ENCODE data around the gene AVEN. TPM values are rescaled to one million over a fixed set of nuclear protein-coding genes. Genes with fewer than 3 reads are reported as not detected.

AVEN gene
- total and polyA plus RNA-seq, 2 of the 4 experiments (the other 2 are of a cell fraction): 9.1 to 17.6 TPM

- no peak overlapping the region for H3K18ac ChIP-seq (ENCODE audit: low read depth, low read length)
- peaks cover 20% of the 10 kb centered on the region in 2 experiments for H3K79me1 ChIP-seq (ENCODE audit: low read depth in 1 of 2, low read length in 2 of 2)
- H2BK15ac ChIP-seq (ENCODE audit: low read depth, low read length): no peak overlapping the region
- no peaks in the 10 kb centered on the region; the same call in 1 of the 2 replicates for H3K9me3 ChIP-seq (ENCODE audit: control insufficient read depth, insufficient read depth, low read length)
- TF ChIP-seq RFX5 (IDR thresholded peaks at IDR 0.05; ENCODE audit: low read depth, low read length) (no peak), MAFK (IDR thresholded peaks at IDR 0.05; ENCODE audit: low read depth, low read length) (no peak), CTCF (conservative IDR thresholded peaks at IDR 0.05; ENCODE audit: low read depth, low read length) (no peak), RCOR1 (IDR thresholded peaks at IDR 0.05; ENCODE audit: insufficient replicate concordance, low read length) (no peak), RAD21 (IDR thresholded peaks at IDR 0.05; ENCODE audit: low read length) (no peak), CEBPB (IDR thresholded peaks at IDR 0.05; ENCODE audit: low read depth, low read length) (no peak), CHD1 (IDR thresholded peaks at IDR 0.05; ENCODE audit: low read depth, low read length) (no peak), USF2 (IDR thresholded peaks at IDR 0.05; ENCODE audit: low read depth, low read length) (no peak), ELK1 (IDR thresholded peaks at IDR 0.05; ENCODE audit: borderline replicate concordance, low read depth, low read length) (no peak), NFE2L2 (IDR thresholded peaks at IDR 0.05; ENCODE audit: low read depth, low read length) (no peak)
- dilution Hi-C loops (cut with HindIII; ENCODE audit: low sequenced_read_pairs, unreplicated experiment): no loop called here
- ChIA-PET POLR2A (ENCODE audit: unreplicated experiment) (no interaction called here), CTCF (interaction anchor here (0.7 kb wide), 1 partner anchor 91 kb away, joined by 3 read pairs; no protein-coding TSS in a partner anchor)
- no CpG with 5 or more reads among the region's 2 CpGs for WGBS, 2 experiments (ENCODE audit: extremely low coverage in 2 of 2, insufficient read length in 1 of 2)
- DNase-seq (peak; percentile 20), ATAC-seq (ENCODE audit: low read depth) (peak; percentile 35; the same call in 1 of the 2 replicates)
- H3K23ac ChIP-seq (ENCODE audit: low read depth, low read length): no peak overlapping the region
- H2BK120ac ChIP-seq (ENCODE audit: low read depth, low read length): no peak overlapping the region
- H2BK5ac ChIP-seq (ENCODE audit: low read depth, low read length, poor library complexity, severe bottlenecking): no peak overlapping the region
- no peaks in the 10 kb centered on the region for H3K27me3 ChIP-seq (ENCODE audit: control insufficient read depth, insufficient read depth, low read length)
- H2AK5ac ChIP-seq (ENCODE audit: low read depth, low read length): no peak overlapping the region
- H2AK9ac ChIP-seq (replicated peaks; ENCODE audit: low read depth, low read length, poor library complexity): no peak overlapping the region
- H3K14ac ChIP-seq (replicated peaks; ENCODE audit: low read depth, low read length): no peak overlapping the region
- no peaks in the 10 kb centered on the region for H3K36me3 ChIP-seq (ENCODE audit: control insufficient read depth, insufficient read depth, low read length)
- H3K9me1 ChIP-seq (ENCODE audit: insufficient read depth, low read length): no peaks in the 10 kb centered on the region
- H2AFZ ChIP-seq (replicated peaks; ENCODE audit: low read length, poor library complexity): no peak overlapping the region
- H3K4me2 ChIP-seq (ENCODE audit: low read depth, low read length): no peak overlapping the region
- H2BK20ac ChIP-seq (ENCODE audit: low read depth, low read length): no peak overlapping the region
- no peak overlapping the region for H4K5ac ChIP-seq (ENCODE audit: low read depth, low read length)
- no peaks in the 10 kb centered on the region for H3K4me1 ChIP-seq (ENCODE audit: control insufficient read depth, insufficient read depth, low read length)
- H3K9ac ChIP-seq (ENCODE audit: low read depth, low read length): no peak overlapping the region
- H4K91ac ChIP-seq (ENCODE audit: insufficient read depth, low read depth, low read length): no peak overlapping the region
- no TSS peak for BruUV-seq (replicated peaks)
- no peak overlapping the region for H3K56ac ChIP-seq (ENCODE audit: extremely low read depth, insufficient read depth, low read length)
- no peak overlapping the region for H4K8ac ChIP-seq (ENCODE audit: low read depth in 2 of 2, low read length in 2 of 2)
- in situ Hi-C loops (cut with MboI; ENCODE audit: low sequenced_read_pairs): no loop called here
- no peak overlapping the region for H3K27ac ChIP-seq (ENCODE audit: insufficient read depth, low read length)
- no peak overlapping the region for H3K4me3 ChIP-seq (ENCODE audit: insufficient read depth, low read depth, low read length)
- H3K4ac ChIP-seq (ENCODE audit: low read depth, low read length): no peak overlapping the region
- intact Hi-C loops (cut with micrococcal nuclease): no loop called here
- H4K20me1 ChIP-seq (ENCODE audit: insufficient read depth, low read length): no peaks in the 10 kb centered on the region
Measured at GRCh38 chr15:34014556-34014955, 24.4 kb downstream of the AVEN start.

Measured in IMR-90 (cell line).